ENCODE results near the gene IFNGR1. TPM values are rescaled to one million over a fixed set of nuclear protein-coding genes. Genes with fewer than 3 reads are reported as not detected.

Gene IFNGR1
- total RNA-seq, 2 donors from 2014 or later: 23.7 to 30.2 TPM

DNA sequence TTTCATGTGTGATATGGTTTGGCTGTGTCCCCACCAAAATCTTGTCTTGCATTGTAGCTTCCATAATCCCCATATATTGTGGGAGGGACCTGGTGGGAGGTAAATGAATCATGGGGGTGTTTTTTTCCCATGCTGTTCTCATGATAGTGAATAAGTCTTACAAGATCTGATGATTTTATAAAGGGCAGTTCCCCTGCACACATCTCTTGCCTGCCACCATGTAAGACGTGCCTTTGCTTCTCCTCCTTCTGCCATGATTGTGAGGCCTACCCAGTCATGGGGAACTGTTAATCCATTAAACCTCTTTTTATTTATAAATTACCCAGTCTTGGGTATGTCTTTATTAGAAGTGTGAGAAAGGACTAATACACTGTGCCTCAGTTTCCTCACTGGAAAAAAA, 41.6 kb downstream of the IFNGR1 start:
- Histone ChIP-seq H3K4me3 (ENCODE audit: low read length) (no peak overlapping the region), H3K9ac (ENCODE audit: extremely low read depth, low read length, poor library complexity, severe bottlenecking) (no peak overlapping the region), H3K36me3 (ENCODE audit: control insufficient read depth, insufficient read depth, low read length) (no peaks in the 10 kb centered on the region), H3K27me3 (ENCODE audit: control insufficient read depth, insufficient read depth, low read length, poor library complexity, severe bottlenecking) (no peaks in the 10 kb centered on the region), H3K4me1 (ENCODE audit: control insufficient read depth, insufficient read depth, low read length) (no peaks in the 10 kb centered on the region), H3K9me3 (ENCODE audit: control insufficient read depth, low read length) (peaks cover 32% of the 10 kb centered on the region), H3K27ac (ENCODE audit: low read depth, low read length) (no peak overlapping the region)
- 80 to 90% methylated on average over 1 of the region's 1 CpG for WGBS, 2 experiments (ENCODE audit: insufficient coverage in 1 of 2, insufficient read length in 1 of 2)
- TF ChIP-seq, protein P1, sequence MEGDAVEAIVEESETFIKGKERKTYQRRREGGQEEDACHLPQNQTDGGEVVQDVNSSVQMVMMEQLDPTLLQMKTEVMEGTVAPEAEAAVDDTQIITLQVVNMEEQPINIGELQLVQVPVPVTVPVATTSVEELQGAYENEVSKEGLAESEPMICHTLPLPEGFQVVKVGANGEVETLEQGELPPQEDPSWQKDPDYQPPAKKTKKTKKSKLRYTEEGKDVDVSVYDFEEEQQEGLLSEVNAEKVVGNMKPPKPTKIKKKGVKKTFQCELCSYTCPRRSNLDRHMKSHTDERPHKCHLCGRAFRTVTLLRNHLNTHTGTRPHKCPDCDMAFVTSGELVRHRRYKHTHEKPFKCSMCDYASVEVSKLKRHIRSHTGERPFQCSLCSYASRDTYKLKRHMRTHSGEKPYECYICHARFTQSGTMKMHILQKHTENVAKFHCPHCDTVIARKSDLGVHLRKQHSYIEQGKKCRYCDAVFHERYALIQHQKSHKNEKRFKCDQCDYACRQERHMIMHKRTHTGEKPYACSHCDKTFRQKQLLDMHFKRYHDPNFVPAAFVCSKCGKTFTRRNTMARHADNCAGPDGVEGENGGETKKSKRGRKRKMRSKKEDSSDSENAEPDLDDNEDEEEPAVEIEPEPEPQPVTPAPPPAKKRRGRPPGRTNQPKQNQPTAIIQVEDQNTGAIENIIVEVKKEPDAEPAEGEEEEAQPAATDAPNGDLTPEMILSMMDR (conservative IDR thresholded peaks at IDR 0.05): no peak
- H3K4me3 Mint-ChIP-seq: no peak overlapping the region
- DNase-seq: no peak
- H3K27me3 Mint-ChIP-seq (ENCODE audit: insufficient read depth): no peaks in the 10 kb centered on the region
- peaks cover 54% of the 10 kb centered on the region for H3K9me3 Mint-ChIP-seq
- H3K27ac Mint-ChIP-seq: no peak overlapping the region
- H3K4me1 Mint-ChIP-seq: no peaks in the 10 kb centered on the region
- no peaks in the 10 kb centered on the region for H3K36me3 Mint-ChIP-seq (ENCODE audit: low read depth)

DNA sequence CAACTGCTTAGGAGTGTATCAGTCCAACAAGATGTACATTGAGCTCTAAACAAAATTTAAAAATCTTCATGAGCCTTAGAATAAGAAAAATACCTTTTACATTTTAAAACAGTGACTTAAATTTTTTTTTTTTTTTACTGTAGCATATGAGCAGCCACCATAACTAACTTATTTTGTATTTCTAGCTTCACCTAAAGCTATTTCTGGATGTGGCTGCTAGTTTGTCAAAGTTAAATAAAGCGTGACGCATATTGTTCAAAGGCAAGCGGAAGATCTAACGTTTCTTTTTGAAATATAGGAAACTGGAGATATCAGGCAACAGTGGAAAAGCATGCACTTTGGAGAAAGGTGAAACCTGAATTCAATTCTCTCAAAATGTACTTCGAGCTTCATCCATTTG, 42.5 kb downstream of the IFNGR1 start:
- Histone ChIP-seq H3K4me1 (ENCODE audit: control insufficient read depth, insufficient read depth, low read length) (no peaks in the 10 kb centered on the region), H3K9ac (ENCODE audit: extremely low read depth, low read length, poor library complexity, severe bottlenecking) (no peak overlapping the region), H3K36me3 (ENCODE audit: control insufficient read depth, insufficient read depth, low read length) (no peaks in the 10 kb centered on the region), H3K27me3 (ENCODE audit: control insufficient read depth, insufficient read depth, low read length, poor library complexity, severe bottlenecking) (no peaks in the 10 kb centered on the region), H3K27ac (ENCODE audit: low read depth, low read length) (no peak overlapping the region), H3K9me3 (ENCODE audit: control insufficient read depth, low read length) (peaks cover 23% of the 10 kb centered on the region), H3K4me3 (ENCODE audit: low read length) (no peak overlapping the region)
- Mint-ChIP-seq H3K4me3 (no peak overlapping the region), H3K27ac (no peak overlapping the region), H3K9me3 (peaks cover 52% of the 10 kb centered on the region), H3K4me1 (no peaks in the 10 kb centered on the region), H3K36me3 (ENCODE audit: low read depth) (no peaks in the 10 kb centered on the region), H3K27me3 (ENCODE audit: insufficient read depth) (no peaks in the 10 kb centered on the region)
- TF ChIP-seq, protein P1 (conservative IDR thresholded peaks at IDR 0.05): no peak
- no peak for DNase-seq
- 96 to 97% methylated on average over 5 of the region's 5 CpGs for WGBS, 2 experiments (ENCODE audit: insufficient coverage in 1 of 2, insufficient read length in 1 of 2)

DNA sequence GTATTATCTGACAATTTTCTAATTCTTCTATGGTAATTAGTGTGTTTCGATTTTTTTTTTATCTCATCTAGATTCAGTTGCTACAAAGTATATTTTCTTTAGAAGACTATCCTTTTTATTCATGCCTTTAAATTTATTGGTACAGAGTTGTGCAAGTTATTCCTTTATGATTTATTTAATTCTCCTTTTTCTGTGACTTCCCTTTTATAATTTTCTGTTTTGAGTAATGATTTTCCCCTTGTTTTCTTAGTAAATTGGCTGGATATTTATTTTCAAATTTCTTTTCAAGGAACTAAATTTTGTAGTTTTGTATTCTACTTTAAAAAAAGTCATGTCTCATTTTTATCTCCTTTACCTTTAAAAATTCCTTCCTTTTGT, 43.3 kb downstream of the IFNGR1 start:
- DNase-seq: no peak
- no CpG with 5 or more reads among the region's 1 CpG for WGBS, 2 experiments (ENCODE audit: insufficient coverage in 1 of 2, insufficient read length in 1 of 2)
- Mint-ChIP-seq H3K4me3 (no peak overlapping the region), H3K4me1 (no peaks in the 10 kb centered on the region), H3K9me3 (peaks cover 47% of the 10 kb centered on the region), H3K27me3 (ENCODE audit: insufficient read depth) (no peaks in the 10 kb centered on the region), H3K36me3 (ENCODE audit: low read depth) (no peaks in the 10 kb centered on the region), H3K27ac (no peak overlapping the region)
- Histone ChIP-seq H3K9me3 (ENCODE audit: control insufficient read depth, low read length) (peaks cover 16% of the 10 kb centered on the region), H3K4me1 (ENCODE audit: control insufficient read depth, insufficient read depth, low read length) (no peaks in the 10 kb centered on the region), H3K4me3 (ENCODE audit: low read length) (no peak overlapping the region), H3K36me3 (ENCODE audit: control insufficient read depth, insufficient read depth, low read length) (no peaks in the 10 kb centered on the region), H3K27ac (ENCODE audit: low read depth, low read length) (no peak overlapping the region), H3K9ac (ENCODE audit: extremely low read depth, low read length, poor library complexity, severe bottlenecking) (no peak overlapping the region), H3K27me3 (ENCODE audit: control insufficient read depth, insufficient read depth, low read length, poor library complexity, severe bottlenecking) (no peaks in the 10 kb centered on the region)
- TF ChIP-seq, protein P1 (conservative IDR thresholded peaks at IDR 0.05): no peak
